Measurements from ENCODE around the gene ACO2. TPM values are rescaled to one million over a fixed set of nuclear protein-coding genes. Genes with fewer than 3 reads are reported as not detected.

Gene ACO2
- total RNA-seq, 4 donors from 2014 or later, result 78.7 to 218 (median 90.0) TPM

- TF ChIP-seq, protein P1, sequence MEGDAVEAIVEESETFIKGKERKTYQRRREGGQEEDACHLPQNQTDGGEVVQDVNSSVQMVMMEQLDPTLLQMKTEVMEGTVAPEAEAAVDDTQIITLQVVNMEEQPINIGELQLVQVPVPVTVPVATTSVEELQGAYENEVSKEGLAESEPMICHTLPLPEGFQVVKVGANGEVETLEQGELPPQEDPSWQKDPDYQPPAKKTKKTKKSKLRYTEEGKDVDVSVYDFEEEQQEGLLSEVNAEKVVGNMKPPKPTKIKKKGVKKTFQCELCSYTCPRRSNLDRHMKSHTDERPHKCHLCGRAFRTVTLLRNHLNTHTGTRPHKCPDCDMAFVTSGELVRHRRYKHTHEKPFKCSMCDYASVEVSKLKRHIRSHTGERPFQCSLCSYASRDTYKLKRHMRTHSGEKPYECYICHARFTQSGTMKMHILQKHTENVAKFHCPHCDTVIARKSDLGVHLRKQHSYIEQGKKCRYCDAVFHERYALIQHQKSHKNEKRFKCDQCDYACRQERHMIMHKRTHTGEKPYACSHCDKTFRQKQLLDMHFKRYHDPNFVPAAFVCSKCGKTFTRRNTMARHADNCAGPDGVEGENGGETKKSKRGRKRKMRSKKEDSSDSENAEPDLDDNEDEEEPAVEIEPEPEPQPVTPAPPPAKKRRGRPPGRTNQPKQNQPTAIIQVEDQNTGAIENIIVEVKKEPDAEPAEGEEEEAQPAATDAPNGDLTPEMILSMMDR (IDR thresholded peaks at IDR 0.05; ENCODE audit: low read depth), result no peak
Observed at GRCh38 chr22:41565403-41566054, 96.6 kb downstream of the ACO2 start.

- TF ChIP-seq, protein P1 (IDR thresholded peaks at IDR 0.05; ENCODE audit: low read depth), result no peak
Observed at GRCh38 chr22:41567512-41567768, 98.5 kb downstream of the ACO2 start.

DNA sequence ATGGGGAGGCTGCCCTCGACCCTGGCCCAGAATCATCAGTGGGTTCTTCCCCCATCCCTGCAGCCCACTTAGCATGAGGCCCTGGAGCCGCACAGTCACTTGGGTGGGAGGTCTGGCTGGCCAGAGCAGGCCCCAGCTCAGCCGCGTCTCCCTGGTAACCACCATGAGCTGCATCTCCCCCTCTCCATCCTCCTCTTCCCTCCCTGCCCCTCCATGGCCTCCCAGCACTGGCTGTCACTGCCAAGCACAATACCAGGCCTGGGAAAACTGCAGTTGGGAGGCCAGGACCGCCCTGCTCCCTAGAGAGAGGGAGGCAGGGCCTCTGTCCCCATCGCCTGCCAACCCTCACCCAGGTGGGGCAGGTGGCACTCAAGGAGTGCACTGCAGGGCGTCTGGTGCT is 99.9 kb downstream of the ACO2 start:
- TF ChIP-seq, protein P1 (IDR thresholded peaks at IDR 0.05; ENCODE audit: low read depth), result no peak

DNA sequence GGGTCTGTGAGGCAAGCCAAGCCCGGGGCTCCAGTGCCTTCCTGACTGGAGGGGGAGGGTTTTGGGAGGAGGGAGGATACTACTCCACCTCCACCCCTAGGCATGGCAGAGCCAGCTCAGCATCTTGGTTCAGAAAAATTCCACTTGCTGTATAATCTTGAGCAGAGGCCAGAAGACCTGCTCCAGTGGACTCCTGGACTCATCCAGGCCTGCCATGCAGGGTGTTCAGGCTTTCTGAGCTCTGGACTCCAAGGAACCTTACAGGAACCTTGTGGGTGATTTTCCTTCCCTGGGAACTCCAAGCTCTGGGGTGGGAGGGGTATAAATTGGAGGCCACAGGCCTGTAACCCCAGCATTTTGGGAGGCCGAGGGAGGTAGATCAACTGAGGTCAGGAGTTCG is 101.3 kb downstream of the ACO2 start:
- TF ChIP-seq, protein P1 (IDR thresholded peaks at IDR 0.05; ENCODE audit: low read depth), result no peak

DNA sequence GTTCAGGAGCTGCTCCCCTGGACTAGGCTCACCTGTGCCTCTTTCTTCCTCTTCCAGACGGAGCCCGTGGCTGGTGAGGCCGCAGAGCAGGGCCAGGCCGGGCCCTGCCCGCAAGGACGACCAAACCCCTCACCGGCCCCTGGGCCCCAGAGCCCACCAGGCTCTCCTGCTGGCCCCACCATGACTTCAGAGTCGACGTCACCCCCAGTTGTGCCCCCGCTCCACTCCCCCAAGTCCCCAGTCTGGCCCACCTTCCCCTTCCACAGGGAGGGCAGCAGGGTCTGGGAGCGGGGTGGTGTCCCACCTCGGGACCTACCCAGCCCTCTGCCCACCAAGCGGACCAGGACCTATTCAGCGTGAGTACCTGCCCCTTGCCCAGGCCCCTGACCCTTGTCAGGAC is 102.9 kb downstream of the ACO2 start:
- TF ChIP-seq, protein P1 (IDR thresholded peaks at IDR 0.05; ENCODE audit: low read depth), result no peak

GRCh38 chr22:41573677-41574076 is 104.8 kb downstream of the ACO2 start:
- TF ChIP-seq, protein P1 (IDR thresholded peaks at IDR 0.05; ENCODE audit: low read depth), result no peak

DNA sequence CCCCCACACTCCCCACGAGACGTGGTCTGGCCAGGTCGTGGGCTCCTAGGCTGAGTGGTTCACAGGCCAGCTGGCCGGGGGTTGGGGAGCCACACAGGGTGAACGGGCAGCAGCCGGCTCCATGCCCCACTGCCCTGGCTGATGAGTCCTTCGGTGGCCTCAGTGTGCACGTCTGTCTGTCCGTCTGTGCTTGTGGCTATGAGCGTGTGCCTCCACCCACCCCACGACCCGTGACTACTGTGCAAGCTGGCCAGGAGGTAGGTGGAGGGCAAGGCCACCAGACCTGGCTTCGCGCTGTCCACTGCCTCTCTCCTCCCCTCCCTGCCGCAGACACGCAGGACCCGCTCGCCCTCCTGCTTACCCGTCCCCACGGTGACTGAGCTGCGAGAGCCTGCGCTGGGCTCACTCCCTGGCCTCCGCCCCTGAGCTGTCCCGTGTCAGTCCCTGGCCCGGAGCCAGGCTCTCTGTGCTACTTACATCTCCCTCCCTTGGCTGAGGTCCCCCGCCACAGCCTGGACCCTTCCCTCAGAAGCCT is 106.0 kb downstream of the ACO2 start:
- TF ChIP-seq, protein P1 (IDR thresholded peaks at IDR 0.05; ENCODE audit: low read depth), result no peak

All from subcutaneous adipose tissue (tissue), 4 donors.